Endothelial cell of umbilical vein (primary cell): ENCODE data around the gene RIPOR3. TPM values are rescaled to one million over a fixed set of nuclear protein-coding genes. Genes with fewer than 3 reads are reported as not detected.

Experiments
- BruUV-seq: library from RNA; stranded (reverse); fragments of 400-500 nt; replicated peaks from 2 replicates; lab custom pipeline; 2021; lab: Mats Ljungman, UMichigan
- CTCF ChIA-PET: fragments of 300-600, 350-600 bp; sonication (Branson Sonifier 250); formaldehyde crosslinking; loops from one replicate; lab custom pipeline; 2021; ENCODE audit warnings: antibody characterized with exemption, inconsistent platforms; lab: Charles Lee
- POLR2A ChIA-PET: fragments of 300-600, 350-600 bp; sonication (Branson Sonifier 250); formaldehyde crosslinking; loops from one replicate; lab custom pipeline; 2021; ENCODE audit warnings: antibody characterized with exemption, inconsistent platforms; lab: Charles Lee
- DNase-seq: peaks from one replicate; pipeline ENCODE4 v3.0.0-alpha.2; 2011; ENCODE audit warnings: low read depth, low spot score
- FAIRE-seq: peaks from 2 replicates; lab custom pipeline; 2011; peaks lifted over from hg19 to GRCh38; lab: Jason Lieb, UNC
- H2AFZ ChIP-seq: 2 replicates; pipeline ENCODE4 v1.6.0; 2012; ENCODE audit warnings: low read depth, low read length, control low read depth, inconsistent platforms
- H3K27ac ChIP-seq: 2 replicates; pipeline ENCODE4 v1.5.1; 2011; ENCODE audit warnings: low read depth, mild to moderate bottlenecking, control low read depth, low read length, moderate library complexity; ENCODE audit not compliant: insufficient read depth
- H3K27me3 ChIP-seq, 2 experiments: 2 replicates each; pipeline versions ENCODE4 v1.6.0 to v1.6.1; 2011; ENCODE audit warnings: low read length in 2 of 2, mixed read lengths in 1 of 2; ENCODE audit not compliant: control insufficient read depth in 2 of 2, insufficient read depth in 2 of 2
- H3K36me3 ChIP-seq, 2 experiments: 2 replicates in 1 of 2; 3 replicates in 1 of 2; pipeline ENCODE4 v1.5.1; 2011; ENCODE audit warnings: low read length in 2 of 2, mild to moderate bottlenecking in 1 of 2, moderate library complexity in 1 of 2; ENCODE audit not compliant: control insufficient read depth in 2 of 2, insufficient read depth in 2 of 2; ENCODE audit errors: extremely low read depth in 1 of 2
- H3K4me1 ChIP-seq: 3 replicates; pipeline ENCODE4 v1.5.1; 2011; ENCODE audit warnings: mild to moderate bottlenecking, low read length; ENCODE audit not compliant: control insufficient read depth, insufficient read depth; ENCODE audit errors: extremely low read depth
- H3K4me2 ChIP-seq: 2 replicates; pipeline ENCODE4 v1.6.1; 2011; ENCODE audit warnings: low read length, control low read depth, mixed read lengths; ENCODE audit not compliant: insufficient read depth
- H3K4me3 ChIP-seq, 3 experiments: fragments of 200-600 bp in 1 of 3; sonication (generic), shearing (Covaris generic) in 1 of 3; replicated peaks in 1 of 3; 2 replicates each; pipeline ENCODE4 v1.5.1; 2011 to 2016; ENCODE audit warnings: control low read depth in 3 of 3, low read length in 3 of 3, mild to moderate bottlenecking in 2 of 3, inconsistent platforms in 1 of 3, low read depth in 1 of 3, moderate library complexity in 1 of 3; ENCODE audit not compliant: insufficient read depth in 1 of 3
- H3K79me2 ChIP-seq: 2 replicates; pipeline ENCODE4 v1.6.0; 2012; ENCODE audit warnings: low read length, inconsistent platforms; ENCODE audit not compliant: control insufficient read depth, insufficient read depth
- H3K9ac ChIP-seq: replicated peaks from 2 replicates; pipeline ENCODE3; 2011; ENCODE audit warnings: low read length, control low read depth; ENCODE audit not compliant: insufficient read depth; ENCODE audit errors: extremely low read depth
- H3K9me1 ChIP-seq: replicated peaks from 3 replicates; pipeline ENCODE4 v1.6.0; 2011; ENCODE audit warnings: mild to moderate bottlenecking, low read length; ENCODE audit not compliant: control insufficient read depth, insufficient read depth; ENCODE audit errors: extremely low read depth
- H3K9me3 ChIP-seq: replicated peaks from 2 replicates; pipeline ENCODE4 v1.5.1; 2012; ENCODE audit warnings: low read length, inconsistent platforms; ENCODE audit not compliant: control insufficient read depth, insufficient read depth
- H4K20me1 ChIP-seq: replicated peaks from 2 replicates; pipeline ENCODE3; 2011; ENCODE audit warnings: mild to moderate bottlenecking, low read length; ENCODE audit not compliant: control insufficient read depth, insufficient read depth; ENCODE audit errors: extremely low read depth
- EZH2 ChIP-seq: IDR thresholded peaks from 2 replicates; pipeline ENCODE4 v1.6.1; 2012; ENCODE audit warnings: borderline replicate concordance, low read depth, mild to moderate bottlenecking, moderate library complexity, low read length, inconsistent platforms; ENCODE audit not compliant: severe bottlenecking
- FOS ChIP-seq: IDR thresholded peaks from 2 replicates; pipeline ENCODE4 v1.6.1; 2011; ENCODE audit warnings: mild to moderate bottlenecking, low read length, moderate library complexity, borderline replicate concordance; ENCODE audit not compliant: insufficient read depth
- GATA2 ChIP-seq: IDR thresholded peaks from 2 replicates; pipeline ENCODE4 v1.7.0; 2011; ENCODE audit warnings: low read depth, mild to moderate bottlenecking, moderate library complexity, mixed read lengths, low read length; ENCODE audit not compliant: insufficient read length, insufficient read depth
- JUN ChIP-seq: IDR thresholded peaks from 2 replicates; pipeline ENCODE4 v1.6.1; 2011; ENCODE audit warnings: borderline replicate concordance, low read depth; ENCODE audit not compliant: insufficient read length, insufficient read depth
- MYC ChIP-seq: IDR thresholded peaks from one replicate; pipeline ENCODE4 v1.6.1; 2011; ENCODE audit warnings: mild to moderate bottlenecking, low read depth, low read length
- POLR2A ChIP-seq: IDR thresholded peaks from 2 replicates; pipeline ENCODE4 v1.6.1; 2012; ENCODE audit warnings: low read depth, mild to moderate bottlenecking, control low read depth, low read length
- POLR2AphosphoS5 ChIP-seq: IDR thresholded peaks from 2 replicates; pipeline ENCODE4 v1.6.1; 2012; ENCODE audit warnings: low read depth, mild to moderate bottlenecking, control low read depth, low read length, moderate library complexity; ENCODE audit not compliant: insufficient read depth
- dilution Hi-C: fragments of 300-500 bp; cut with MboI; formaldehyde crosslinking; loops from one replicate; pipeline ENCODE4 v1.15.0; 2019; ENCODE audit warnings: low sequenced_read_pairs; ENCODE audit not compliant: extremely low pct_ligation_motif_present
- intact Hi-C: fragments of 100-400 bp; cut with micrococcal nuclease; formaldehyde crosslinking; loops from one replicate; pipeline ENCODE4 v1.10.0; 2022
- polyA plus RNA-seq, 4 experiments: library from polyadenylated mRNA; depleted of rRNA in 3 of 4; stranded (reverse) in 3 of 4; unstranded in 1 of 4; fragments of >200 nt; gene quantifications; 2 replicates each; pipeline versions ENCODE4 v1.2.1 to v1.2.3, GENCODE V29; 2011 to 2012; ENCODE audit warnings: missing spikeins in 1 of 4
- total RNA-seq: library from RNA; stranded (reverse); gene quantifications from 2 replicates; pipeline ENCODE4 v1.2.3, GENCODE V29; 2021
- TF ChIP-seq, protein P1 (sequence below), 2 donors: IDR thresholded peaks; 1 replicate in 1 of 2; 2 replicates in 1 of 2; pipeline ENCODE4 v1.5.1; 2011; ENCODE audit warnings: low read length in 2 of 2, mild to moderate bottlenecking in 2 of 2, moderate library complexity in 2 of 2, control low read depth in 1 of 2, inconsistent platforms in 1 of 2, low read depth in 1 of 2; ENCODE audit not compliant: insufficient read depth in 1 of 2; ENCODE audit errors: extremely low read depth in 1 of 2
- TF ChIP-seq, protein P2 (sequence below): IDR thresholded peaks from 2 replicates; pipeline ENCODE4 v1.6.1; 2011; ENCODE audit not compliant: insufficient read depth, insufficient read length

Gene RIPOR3
- total and polyA plus RNA-seq, 2 donors (not counting 3 experiments of a cell fraction or from before 2014, with no cell fraction given): not detected

DNA sequence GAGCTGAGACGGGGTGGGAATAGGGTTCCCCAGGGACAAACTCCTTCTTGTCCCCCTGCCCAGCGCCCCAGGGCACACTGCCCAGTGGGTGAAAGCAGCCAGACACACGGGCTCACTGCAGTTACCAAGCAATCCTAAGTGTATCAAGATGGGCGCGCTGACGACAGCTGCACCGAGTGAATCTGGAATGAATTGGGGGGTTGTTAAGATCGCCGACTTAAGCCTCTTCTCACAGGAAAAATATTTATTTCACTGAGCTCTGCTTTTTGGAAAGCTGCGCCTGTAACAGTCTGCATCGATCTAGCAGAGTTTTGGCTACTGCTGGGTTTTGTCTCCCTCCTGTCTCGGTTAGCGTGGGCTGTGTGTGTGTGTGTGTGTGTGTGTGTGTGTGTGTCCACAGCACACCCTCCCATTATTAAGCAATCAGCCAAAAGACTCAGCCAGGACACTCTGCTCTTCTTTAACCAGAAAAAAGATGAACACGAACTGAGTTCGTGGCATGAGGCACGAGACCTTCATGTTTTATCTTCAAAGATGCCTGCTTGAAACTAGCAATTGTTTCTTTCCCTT, 35.9 kb downstream of the RIPOR3 start:
- dilution Hi-C loops: no loop called here
- no peak for TF ChIP-seq GATA2
- no peaks in the 10 kb centered on the region for H3K9me3 ChIP-seq
- no peaks in the 10 kb centered on the region for H4K20me1 ChIP-seq
- H3K4me3 ChIP-seq: no peak overlapping the region
- no peak overlapping the region for H3K27ac ChIP-seq
- intact Hi-C loops: no loop called here
- no peaks in the 10 kb centered on the region for H3K36me3 ChIP-seq
- no peak overlapping the region for H2AFZ ChIP-seq
- H3K79me2 ChIP-seq: no peaks in the 10 kb centered on the region
- DNase-seq (no peak), FAIRE-seq (no peak)
- no peak overlapping the region for H3K9ac ChIP-seq
- no peaks in the 10 kb centered on the region for H3K4me1 ChIP-seq
- ChIA-PET CTCF (interaction anchor here (1.3 to 1.8 kb wide), 2 partner anchors 19 to 94 kb away, joined by 3 to 5 read pairs; no protein-coding TSS in a partner anchor), POLR2A (no interaction called here)
- H3K9me1 ChIP-seq: no peaks in the 10 kb centered on the region
- H3K27me3 ChIP-seq: peaks cover 0 to 1% of the 10 kb centered on the region in 2 experiments
- no TSS peak for BruUV-seq
- H3K4me2 ChIP-seq: no peak overlapping the region

DNA sequence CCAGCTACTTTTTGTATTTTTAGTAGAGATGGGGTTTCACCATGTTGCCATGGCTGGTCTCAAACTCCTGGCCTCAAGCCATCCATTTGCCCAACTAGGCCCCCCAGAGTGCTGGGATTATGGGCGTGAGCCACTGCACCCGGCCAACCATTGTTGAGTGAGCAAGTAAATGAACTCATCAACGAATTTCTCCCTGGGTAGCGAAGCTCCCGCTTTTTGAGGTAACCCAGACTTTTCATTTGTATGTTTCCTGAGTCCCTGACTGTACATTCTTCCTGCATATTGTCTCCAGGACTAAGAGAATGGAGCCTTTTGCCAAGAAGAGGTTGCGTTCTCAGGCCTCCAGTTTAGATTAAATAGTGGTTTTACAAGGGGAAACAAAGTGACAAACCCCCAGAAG, 36.4 kb downstream of the RIPOR3 start:
- Histone ChIP-seq H3K9me1 (no peaks in the 10 kb centered on the region), H3K27ac (no peak overlapping the region), H3K4me2 (no peak overlapping the region), H3K9ac (no peak overlapping the region), H2AFZ (no peak overlapping the region), H4K20me1 (no peaks in the 10 kb centered on the region), H3K9me3 (no peaks in the 10 kb centered on the region), H3K27me3 (peaks cover 0 to 1% of the 10 kb centered on the region in 2 experiments), H3K79me2 (no peaks in the 10 kb centered on the region), H3K4me3 (no peak overlapping the region), H3K36me3 (no peaks in the 10 kb centered on the region), H3K4me1 (no peaks in the 10 kb centered on the region)
- no TSS peak for BruUV-seq
- ChIA-PET CTCF (interaction anchor here (0.6 to 1.8 kb wide), 3 partner anchors 19 to 872 kb away, joined by 3 to 5 read pairs (median 3); no protein-coding TSS in a partner anchor), POLR2A (no interaction called here)
- DNase-seq (no peak), FAIRE-seq (no peak)
- intact Hi-C loops (no loop called here), dilution Hi-C loops (no loop called here)
- TF ChIP-seq POLR2A (no peak), JUN (no peak), FOS (no peak), GATA2 (no peak), EZH2 (no peak), POLR2AphosphoS5 (no peak), MYC (no peak)
- TF ChIP-seq, protein P1, sequence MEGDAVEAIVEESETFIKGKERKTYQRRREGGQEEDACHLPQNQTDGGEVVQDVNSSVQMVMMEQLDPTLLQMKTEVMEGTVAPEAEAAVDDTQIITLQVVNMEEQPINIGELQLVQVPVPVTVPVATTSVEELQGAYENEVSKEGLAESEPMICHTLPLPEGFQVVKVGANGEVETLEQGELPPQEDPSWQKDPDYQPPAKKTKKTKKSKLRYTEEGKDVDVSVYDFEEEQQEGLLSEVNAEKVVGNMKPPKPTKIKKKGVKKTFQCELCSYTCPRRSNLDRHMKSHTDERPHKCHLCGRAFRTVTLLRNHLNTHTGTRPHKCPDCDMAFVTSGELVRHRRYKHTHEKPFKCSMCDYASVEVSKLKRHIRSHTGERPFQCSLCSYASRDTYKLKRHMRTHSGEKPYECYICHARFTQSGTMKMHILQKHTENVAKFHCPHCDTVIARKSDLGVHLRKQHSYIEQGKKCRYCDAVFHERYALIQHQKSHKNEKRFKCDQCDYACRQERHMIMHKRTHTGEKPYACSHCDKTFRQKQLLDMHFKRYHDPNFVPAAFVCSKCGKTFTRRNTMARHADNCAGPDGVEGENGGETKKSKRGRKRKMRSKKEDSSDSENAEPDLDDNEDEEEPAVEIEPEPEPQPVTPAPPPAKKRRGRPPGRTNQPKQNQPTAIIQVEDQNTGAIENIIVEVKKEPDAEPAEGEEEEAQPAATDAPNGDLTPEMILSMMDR (IDR thresholded peaks at IDR 0.05; ENCODE audit: extremely low read depth in 1 of 2, insufficient read depth in 1 of 2, low read depth in 1 of 2, low read length in 2 of 2): no peak
- TF ChIP-seq, protein P2, sequence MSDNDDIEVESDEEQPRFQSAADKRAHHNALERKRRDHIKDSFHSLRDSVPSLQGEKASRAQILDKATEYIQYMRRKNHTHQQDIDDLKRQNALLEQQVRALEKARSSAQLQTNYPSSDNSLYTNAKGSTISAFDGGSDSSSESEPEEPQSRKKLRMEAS: no peak
